ENCODE results near the gene ERCC5.

The ERCC5 gene

GRCh38 chr13:102845630-102846260 lies at the start of gene ERCC5:
Gene ERCC5, plus strand, starts transcription at chr13:102846032. Its CDS starts 235 bp downstream, at chr13:102846267.
- DNase-seq (ENCODE audit: extremely low spot score) = peak; percentile 83
- ChIA-PET POLR2A (interaction anchor here (1.0 to 1.4 kb wide), 2 partner anchors 247 to 249 kb away, joined by 4 to 7 read pairs; partner anchors contain the start of gene TPP2), CTCF (interaction anchor here (0.7 to 6.8 kb wide), 17 partner anchors 9 to 266 kb away, joined by 3 to 36 read pairs (median 4); no protein-coding TSS in a partner anchor)
- peak; percentile 9 for TF ChIP-seq CTCF (IDR thresholded peaks at IDR 0.05; ENCODE audit: control extremely low read depth, extremely low read depth, low read depth, missing control alignments)

- no peak for TF ChIP-seq CTCF (IDR thresholded peaks at IDR 0.05; ENCODE audit: control extremely low read depth, extremely low read depth, low read depth, missing control alignments)
- ChIA-PET POLR2A (no interaction called here), CTCF (interaction anchor here (0.7 to 3.1 kb wide), 13 partner anchors 10 to 207 kb away, joined by 3 to 20 read pairs (median 6); partner anchors contain the start of gene ERCC5)
- peak; percentile 93 for DNase-seq (ENCODE audit: extremely low spot score)
Observed at GRCh38 chr13:102798581-102799425, 47.0 kb upstream of the ERCC5 start, which contains the start of the genes BIVM and POGLUT2. Gene BIVM, plus strand, starts transcription at chr13:102799119. Its CDS starts 8,149 bp downstream, at chr13:102807268. Gene POGLUT2, minus strand, starts transcription at chr13:102798976. Its CDS starts 306 bp downstream, at chr13:102798670.

- no peak for TF ChIP-seq CTCF (IDR thresholded peaks at IDR 0.05; ENCODE audit: control extremely low read depth, extremely low read depth, low read depth, missing control alignments)
- CTCF ChIA-PET = interaction anchor here (0.8 to 3.5 kb wide), 20 partner anchors 8 to 220 kb away, joined by 3 to 24 read pairs (median 6); partner anchors contain the start of genes ERCC5 and TEX30
- POLR2A ChIA-PET = no interaction called here
- DNase-seq (ENCODE audit: extremely low spot score) = peak; percentile 38
Observed at GRCh38 chr13:102799426-102800144, 46.2 kb upstream of the ERCC5 start.

GRCh38 chr13:102800145-102801041 lies 45.4 kb upstream of the ERCC5 start:
- TF ChIP-seq CTCF (IDR thresholded peaks at IDR 0.05; ENCODE audit: control extremely low read depth, extremely low read depth, low read depth, missing control alignments) = peak; percentile 96
- ChIA-PET POLR2A (interaction anchor here (0.9 kb wide), 1 partner anchor 27 kb away, joined by 3 read pairs; the partner anchor contains the start of gene TEX30), CTCF (interaction anchor here (0.6 to 3.5 kb wide), 27 partner anchors 9 to 221 kb away, joined by 3 to 24 read pairs (median 5); partner anchors contain the start of genes ERCC5 and TEX30)
- DNase-seq (ENCODE audit: extremely low spot score) = peak; percentile 91

GRCh38 chr13:102805680-102806079 lies 40.2 kb upstream of the ERCC5 start:
- CTCF ChIA-PET = interaction anchor here (4.0 kb wide), 1 partner anchor 8 kb away, joined by 17 read pairs; no protein-coding TSS in a partner anchor
- no peak for DNase-seq (ENCODE audit: extremely low spot score)
- POLR2A ChIA-PET = no interaction called here
- TF ChIP-seq CTCF (IDR thresholded peaks at IDR 0.05; ENCODE audit: control extremely low read depth, extremely low read depth, low read depth, missing control alignments) = no peak

Measured in GM10248 (cell line).